ENCODE data around the gene CYBB. TPM values are rescaled to one million over a fixed set of nuclear protein-coding genes. Genes with fewer than 3 reads are reported as not detected.

CYBB gene
- total and polyA plus RNA-seq, 2 experiments from 2014 or later, result 0.06 TPM; not detected in 1

DNA sequence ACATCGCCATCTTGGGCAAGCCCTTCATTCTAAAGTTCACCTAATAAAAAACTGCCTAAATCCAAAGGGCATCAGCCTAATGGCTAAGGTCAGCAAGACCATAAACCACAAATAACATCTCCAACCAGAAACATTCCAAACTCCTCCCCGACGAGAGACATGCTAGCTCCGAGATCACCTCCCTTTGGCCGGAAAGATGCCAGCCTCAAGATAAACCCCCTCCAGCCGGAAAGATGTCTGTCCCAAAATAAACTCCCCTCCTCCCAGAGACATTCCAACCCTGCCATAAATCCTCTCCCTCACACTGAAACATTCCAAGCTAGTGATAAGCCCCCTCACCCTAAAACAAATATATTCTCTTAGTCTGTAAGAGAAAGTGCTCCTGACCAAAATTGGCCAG is 80.9 kb downstream of the CYBB start:
- H3K4me1 ChIP-seq (ENCODE audit: insufficient read depth), result no peaks in the 10 kb centered on the region
- no peaks in the 10 kb centered on the region for H3K79me2 ChIP-seq (replicated peaks; ENCODE audit: insufficient read depth)
- ATAC-seq (no peak), DNase-seq (ENCODE audit: low spot score) (no peak)
- H3K4me3 Mint-ChIP-seq, result no peak overlapping the region
- no peaks in the 10 kb centered on the region for H4K20me1 ChIP-seq (replicated peaks; ENCODE audit: insufficient read depth)
- no peaks in the 10 kb centered on the region for H3K36me3 ChIP-seq (ENCODE audit: insufficient read depth)
- no peak overlapping the region for H3K27ac ChIP-seq (ENCODE audit: low read depth)
- no peaks in the 10 kb centered on the region for H3K27me3 Mint-ChIP-seq (ENCODE audit: insufficient read depth, low read depth, poor library complexity)
- H3K4me2 ChIP-seq, result no peak overlapping the region
- no peak overlapping the region for H2AFZ ChIP-seq
- no peaks in the 10 kb centered on the region; the same call in 2 of the 3 replicates for H3K36me3 Mint-ChIP-seq (ENCODE audit: low read depth)
- H3F3A ChIP-seq (replicated peaks; ENCODE audit: low read depth), result no peaks in the 10 kb centered on the region
- H3K4me1 Mint-ChIP-seq, result no peaks in the 10 kb centered on the region
- no peak overlapping the region for H3K27ac Mint-ChIP-seq
- peaks cover 3% of the 10 kb centered on the region; the same call in 1 of the 3 replicates for H3K9me3 Mint-ChIP-seq
- no peaks in the 10 kb centered on the region for H3K27me3 ChIP-seq (ENCODE audit: insufficient read depth)
- TF ChIP-seq ZNF331 (CRISPR knock-in tag; IDR thresholded peaks at IDR 0.05; ENCODE audit: low read depth), result no peak
- no peak for TF ChIP-seq CREB1 (CRISPR knock-in tag; IDR thresholded peaks at IDR 0.05; ENCODE audit: low read depth)
- TF ChIP-seq JUNB (IDR thresholded peaks at IDR 0.05; ENCODE audit: unreplicated experiment), result no peak
- TF ChIP-seq, protein P1, sequence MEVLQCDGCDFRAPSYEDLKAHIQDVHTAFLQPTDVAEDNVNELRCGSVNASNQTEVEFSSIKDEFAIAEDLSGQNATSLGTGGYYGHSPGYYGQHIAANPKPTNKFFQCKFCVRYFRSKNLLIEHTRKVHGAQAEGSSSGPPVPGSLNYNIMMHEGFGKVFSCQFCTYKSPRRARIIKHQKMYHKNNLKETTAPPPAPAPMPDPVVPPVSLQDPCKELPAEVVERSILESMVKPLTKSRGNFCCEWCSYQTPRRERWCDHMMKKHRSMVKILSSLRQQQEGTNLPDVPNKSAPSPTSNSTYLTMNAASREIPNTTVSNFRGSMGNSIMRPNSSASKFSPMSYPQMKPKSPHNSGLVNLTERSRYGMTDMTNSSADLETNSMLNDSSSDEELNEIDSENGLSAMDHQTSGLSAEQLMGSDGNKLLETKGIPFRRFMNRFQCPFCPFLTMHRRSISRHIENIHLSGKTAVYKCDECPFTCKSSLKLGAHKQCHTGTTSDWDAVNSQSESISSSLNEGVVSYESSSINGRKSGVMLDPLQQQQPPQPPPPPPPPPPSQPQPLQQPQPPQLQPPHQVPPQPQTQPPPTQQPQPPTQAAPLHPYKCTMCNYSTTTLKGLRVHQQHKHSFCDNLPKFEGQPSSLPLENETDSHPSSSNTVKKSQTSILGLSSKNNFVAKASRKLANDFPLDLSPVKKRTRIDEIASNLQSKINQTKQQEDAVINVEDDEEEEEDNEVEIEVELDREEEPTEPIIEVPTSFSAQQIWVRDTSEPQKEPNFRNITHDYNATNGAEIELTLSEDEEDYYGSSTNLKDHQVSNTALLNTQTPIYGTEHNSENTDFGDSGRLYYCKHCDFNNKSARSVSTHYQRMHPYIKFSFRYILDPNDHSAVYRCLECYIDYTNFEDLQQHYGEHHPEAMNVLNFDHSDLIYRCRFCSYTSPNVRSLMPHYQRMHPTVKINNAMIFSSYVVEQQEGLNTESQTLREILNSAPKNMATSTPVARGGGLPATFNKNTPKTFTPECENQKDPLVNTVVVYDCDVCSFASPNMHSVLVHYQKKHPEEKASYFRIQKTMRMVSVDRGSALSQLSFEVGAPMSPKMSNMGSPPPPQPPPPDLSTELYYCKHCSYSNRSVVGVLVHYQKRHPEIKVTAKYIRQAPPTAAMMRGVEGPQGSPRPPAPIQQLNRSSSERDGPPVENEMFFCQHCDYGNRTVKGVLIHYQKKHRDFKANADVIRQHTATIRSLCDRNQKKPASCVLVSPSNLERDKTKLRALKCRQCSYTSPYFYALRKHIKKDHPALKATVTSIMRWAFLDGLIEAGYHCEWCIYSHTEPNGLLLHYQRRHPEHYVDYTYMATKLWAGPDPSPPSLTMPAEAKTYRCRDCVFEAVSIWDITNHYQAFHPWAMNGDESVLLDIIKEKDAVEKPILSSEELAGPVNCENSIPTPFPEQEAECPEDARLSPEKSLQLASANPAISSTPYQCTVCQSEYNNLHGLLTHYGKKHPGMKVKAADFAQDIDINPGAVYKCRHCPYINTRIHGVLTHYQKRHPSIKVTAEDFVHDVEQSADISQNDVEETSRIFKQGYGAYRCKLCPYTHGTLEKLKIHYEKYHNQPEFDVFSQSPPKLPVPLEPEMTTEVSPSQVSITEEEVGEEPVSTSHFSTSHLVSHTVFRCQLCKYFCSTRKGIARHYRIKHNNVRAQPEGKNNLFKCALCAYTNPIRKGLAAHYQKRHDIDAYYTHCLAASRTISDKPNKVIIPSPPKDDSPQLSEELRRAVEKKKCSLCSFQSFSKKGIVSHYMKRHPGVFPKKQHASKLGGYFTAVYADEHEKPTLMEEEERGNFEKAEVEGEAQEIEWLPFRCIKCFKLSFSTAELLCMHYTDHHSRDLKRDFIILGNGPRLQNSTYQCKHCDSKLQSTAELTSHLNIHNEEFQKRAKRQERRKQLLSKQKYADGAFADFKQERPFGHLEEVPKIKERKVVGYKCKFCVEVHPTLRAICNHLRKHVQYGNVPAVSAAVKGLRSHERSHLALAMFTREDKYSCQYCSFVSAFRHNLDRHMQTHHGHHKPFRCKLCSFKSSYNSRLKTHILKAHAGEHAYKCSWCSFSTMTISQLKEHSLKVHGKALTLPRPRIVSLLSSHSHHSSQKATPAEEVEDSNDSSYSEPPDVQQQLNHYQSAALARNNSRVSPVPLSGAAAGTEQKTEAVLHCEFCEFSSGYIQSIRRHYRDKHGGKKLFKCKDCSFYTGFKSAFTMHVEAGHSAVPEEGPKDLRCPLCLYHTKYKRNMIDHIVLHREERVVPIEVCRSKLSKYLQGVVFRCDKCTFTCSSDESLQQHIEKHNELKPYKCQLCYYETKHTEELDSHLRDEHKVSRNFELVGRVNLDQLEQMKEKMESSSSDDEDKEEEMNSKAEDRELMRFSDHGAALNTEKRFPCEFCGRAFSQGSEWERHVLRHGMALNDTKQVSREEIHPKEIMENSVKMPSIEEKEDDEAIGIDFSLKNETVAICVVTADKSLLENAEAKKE (CRISPR knock-in tag; IDR thresholded peaks at IDR 0.05), result no peak
- TF ChIP-seq EZH2phosphoT487 (IDR thresholded peaks at IDR 0.05; ENCODE audit: unreplicated experiment), result no peak
- TF ChIP-seq, protein P2, sequence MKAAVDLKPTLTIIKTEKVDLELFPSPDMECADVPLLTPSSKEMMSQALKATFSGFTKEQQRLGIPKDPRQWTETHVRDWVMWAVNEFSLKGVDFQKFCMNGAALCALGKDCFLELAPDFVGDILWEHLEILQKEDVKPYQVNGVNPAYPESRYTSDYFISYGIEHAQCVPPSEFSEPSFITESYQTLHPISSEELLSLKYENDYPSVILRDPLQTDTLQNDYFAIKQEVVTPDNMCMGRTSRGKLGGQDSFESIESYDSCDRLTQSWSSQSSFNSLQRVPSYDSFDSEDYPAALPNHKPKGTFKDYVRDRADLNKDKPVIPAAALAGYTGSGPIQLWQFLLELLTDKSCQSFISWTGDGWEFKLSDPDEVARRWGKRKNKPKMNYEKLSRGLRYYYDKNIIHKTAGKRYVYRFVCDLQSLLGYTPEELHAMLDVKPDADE (IDR thresholded peaks at IDR 0.05), result no peak
- TF ChIP-seq, protein P3, sequence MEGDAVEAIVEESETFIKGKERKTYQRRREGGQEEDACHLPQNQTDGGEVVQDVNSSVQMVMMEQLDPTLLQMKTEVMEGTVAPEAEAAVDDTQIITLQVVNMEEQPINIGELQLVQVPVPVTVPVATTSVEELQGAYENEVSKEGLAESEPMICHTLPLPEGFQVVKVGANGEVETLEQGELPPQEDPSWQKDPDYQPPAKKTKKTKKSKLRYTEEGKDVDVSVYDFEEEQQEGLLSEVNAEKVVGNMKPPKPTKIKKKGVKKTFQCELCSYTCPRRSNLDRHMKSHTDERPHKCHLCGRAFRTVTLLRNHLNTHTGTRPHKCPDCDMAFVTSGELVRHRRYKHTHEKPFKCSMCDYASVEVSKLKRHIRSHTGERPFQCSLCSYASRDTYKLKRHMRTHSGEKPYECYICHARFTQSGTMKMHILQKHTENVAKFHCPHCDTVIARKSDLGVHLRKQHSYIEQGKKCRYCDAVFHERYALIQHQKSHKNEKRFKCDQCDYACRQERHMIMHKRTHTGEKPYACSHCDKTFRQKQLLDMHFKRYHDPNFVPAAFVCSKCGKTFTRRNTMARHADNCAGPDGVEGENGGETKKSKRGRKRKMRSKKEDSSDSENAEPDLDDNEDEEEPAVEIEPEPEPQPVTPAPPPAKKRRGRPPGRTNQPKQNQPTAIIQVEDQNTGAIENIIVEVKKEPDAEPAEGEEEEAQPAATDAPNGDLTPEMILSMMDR (conservative IDR thresholded peaks at IDR 0.05; ENCODE audit: low read depth in 2 of 2), result no peak
- no peak for TF ChIP-seq POLR2AphosphoS5 (IDR thresholded peaks at IDR 0.05; ENCODE audit: low read depth)
- H3K9me2 ChIP-seq (ENCODE audit: insufficient read depth), result no peaks in the 10 kb centered on the region
- H3K4me3 ChIP-seq, result no peak overlapping the region
